Neural cell (in vitro differentiated cells): Measurements from ENCODE around the gene AFDN. TPM values are rescaled to one million over a fixed set of nuclear protein-coding genes. Genes with fewer than 3 reads are reported as not detected.

Source experiments
- H2AFZ ChIP-seq: fragments of 200-600, 300-800 bp; sonication (generic), shearing (Covaris generic); 2 replicates; pipeline ENCODE4 v1.6.0; 2014; ENCODE audit warnings: low read depth, mild to moderate bottlenecking, antibody characterized with exemption, low read length, moderate library complexity
- H3F3A ChIP-seq: fragments of 200-600 bp; shearing (Covaris generic); 2 replicates; pipeline ENCODE4 v1.6.1; 2016; ENCODE audit warnings: mild to moderate bottlenecking, moderate library complexity, mixed read lengths, antibody characterized with exemption, low read length; ENCODE audit not compliant: insufficient read depth, poor library complexity, severe bottlenecking
- H3K27ac ChIP-seq: fragments of 200-600, 300-800 bp; sonication (generic), shearing (Covaris generic); 2 replicates; pipeline ENCODE4 v1.5.1; 2014; ENCODE audit warnings: mild to moderate bottlenecking, low read length, moderate library complexity
- H3K27me3 ChIP-seq: fragments of 300-800, 200-600 bp; sonication (generic), shearing (Covaris generic); 2 replicates; pipeline ENCODE4 v1.6.0; 2014; ENCODE audit warnings: mild to moderate bottlenecking, low read depth, low read length, moderate library complexity; ENCODE audit not compliant: insufficient read depth
- H3K36me3 ChIP-seq: fragments of 300-800, 200-600 bp; sonication (generic), shearing (Covaris generic); 2 replicates; pipeline ENCODE4 v1.5.1; 2014; ENCODE audit warnings: mild to moderate bottlenecking, antibody characterized with exemption, low read length, moderate library complexity; ENCODE audit not compliant: insufficient read depth
- H3K4me2 ChIP-seq: fragments of 300-800, 200-600 bp; sonication (generic), shearing (Covaris generic); 2 replicates; pipeline ENCODE4 v1.6.0; 2014; ENCODE audit warnings: mild to moderate bottlenecking, low read length
- H3K4me3 ChIP-seq: fragments of 300-800, 200-600 bp; sonication (generic), shearing (Covaris generic); 2 replicates; pipeline ENCODE4 v1.5.1; 2014; ENCODE audit warnings: mild to moderate bottlenecking, low read length, moderate library complexity
- H3K79me2 ChIP-seq: fragments of 200-600 bp; shearing (Covaris generic); replicated peaks from 2 replicates; pipeline ENCODE4 v1.6.0; 2014; ENCODE audit warnings: mild to moderate bottlenecking, low read length, moderate library complexity; ENCODE audit not compliant: insufficient read depth
- H3K9ac ChIP-seq: fragments of 300-800, 200-600 bp; sonication (generic), shearing (Covaris generic); 2 replicates; pipeline ENCODE4 v1.6.1; 2016; ENCODE audit warnings: mild to moderate bottlenecking, low read length, mixed read lengths
- H3K9me2 ChIP-seq: fragments of 200-600 bp; shearing (Covaris generic); 2 replicates; pipeline ENCODE4 v1.6.1; 2016; ENCODE audit warnings: mild to moderate bottlenecking, low read length, mixed read lengths; ENCODE audit not compliant: insufficient read depth
- H3K9me3 ChIP-seq: fragments of 200-600, 300-800 bp; sonication (generic), shearing (Covaris generic); 2 replicates; pipeline ENCODE4 v1.6.1; 2016; ENCODE audit warnings: mild to moderate bottlenecking, mixed run types, low read length, moderate library complexity, mixed read lengths
- H4K20me1 ChIP-seq: fragments of 200-600 bp; shearing (Covaris generic); 2 replicates; pipeline ENCODE4 v1.6.1; 2016; ENCODE audit warnings: mild to moderate bottlenecking, mixed run types; ENCODE audit not compliant: insufficient read depth
- CTCF ChIP-seq: fragments of 450-650 bp; IDR thresholded peaks from 2 replicates; pipeline ENCODE4 v1.5.1; 2014; ENCODE audit warnings: antibody characterized with exemption, mild to moderate bottlenecking, moderate library complexity; ENCODE audit not compliant: poor library complexity, severe bottlenecking
- EP300 ChIP-seq: fragments of 450-650 bp; conservative IDR thresholded peaks from 2 replicates; pipeline ENCODE4 v1.6.1; 2014; ENCODE audit warnings: antibody characterized with exemption, mild to moderate bottlenecking, moderate library complexity; ENCODE audit not compliant: poor library complexity, severe bottlenecking
- EZH2 ChIP-seq: fragments of 200-600, 300-800 bp; shearing (Covaris generic), sonication (generic); IDR thresholded peaks from 2 replicates; pipeline ENCODE4 v1.6.1; 2014; ENCODE audit warnings: antibody characterized with exemption, low read length, borderline replicate concordance, mild to moderate bottlenecking; ENCODE audit not compliant: insufficient read depth, poor library complexity, severe bottlenecking
- MXI1 ChIP-seq: fragments of 450-650 bp; conservative IDR thresholded peaks from 2 replicates; pipeline ENCODE4 v1.6.1; 2014; ENCODE audit warnings: antibody characterized with exemption, mild to moderate bottlenecking; ENCODE audit not compliant: poor library complexity, severe bottlenecking
- POLR2AphosphoS5 ChIP-seq: IDR thresholded peaks from 2 replicates; pipeline ENCODE4 v1.6.1; 2012
- RAD21 ChIP-seq: fragments of 450-650 bp; conservative IDR thresholded peaks from 2 replicates; pipeline ENCODE4 v1.6.1; 2014; ENCODE audit warnings: antibody characterized with exemption, mild to moderate bottlenecking, moderate library complexity
- REST ChIP-seq: IDR thresholded peaks from 2 replicates; pipeline ENCODE4 v1.6.1; 2012; ENCODE audit warnings: borderline replicate concordance
- SMC3 ChIP-seq: fragments of 450-650 bp; conservative IDR thresholded peaks from 2 replicates; pipeline ENCODE4 v1.6.1; 2014; ENCODE audit warnings: antibody characterized with exemption, mild to moderate bottlenecking, moderate library complexity; ENCODE audit not compliant: poor library complexity
- TAF1 ChIP-seq: IDR thresholded peaks from 2 replicates; pipeline ENCODE4 v1.6.1; 2012; ENCODE audit warnings: low read depth
- polyA plus RNA-seq: library from polyadenylated mRNA; depleted of rRNA; stranded (reverse); fragments of >200 nt; gene quantifications from 2 replicates; pipeline ENCODE4 v1.2.3, GENCODE V29; 2014

AFDN gene
- polyA plus RNA-seq, 1 donor from 2014 or later, result 193 TPM

GRCh38 chr6:167779129-167779992 is 47.4 kb upstream of the AFDN start:
- Histone ChIP-seq H3K4me2 (no peak overlapping the region), H3K9ac (no peak overlapping the region), H3K36me3 (no peaks in the 10 kb centered on the region), H3K9me3 (no peaks in the 10 kb centered on the region), H3K9me2 (no peaks in the 10 kb centered on the region), H3F3A (no peaks in the 10 kb centered on the region), H3K27ac (no peak overlapping the region), H2AFZ (no peak overlapping the region), H3K79me2 (no peaks in the 10 kb centered on the region), H3K4me3 (no peak overlapping the region), H4K20me1 (no peaks in the 10 kb centered on the region), H3K27me3 (no peaks in the 10 kb centered on the region)
- no peak for TF ChIP-seq SMC3
- TF ChIP-seq EP300, result no peak
- TF ChIP-seq RAD21, result no peak
- no peak for TF ChIP-seq TAF1
- TF ChIP-seq MXI1, result no peak
- no peak for TF ChIP-seq REST
- TF ChIP-seq EZH2, result no peak
- TF ChIP-seq CTCF, result no peak
- no peak for TF ChIP-seq POLR2AphosphoS5

GRCh38 chr6:167779993-167780655 is 46.6 kb upstream of the AFDN start:
- TF ChIP-seq POLR2AphosphoS5 (no peak), EP300 (no peak), RAD21 (no peak), EZH2 (no peak), MXI1 (no peak), CTCF (no peak), TAF1 (no peak), REST (no peak), SMC3 (no peak)
- H3K4me2 ChIP-seq, result no peak overlapping the region
- no peak overlapping the region for H3K4me3 ChIP-seq
- H3K27me3 ChIP-seq, result no peaks in the 10 kb centered on the region
- H2AFZ ChIP-seq, result no peak overlapping the region
- no peaks in the 10 kb centered on the region for H3K79me2 ChIP-seq
- H3K9me3 ChIP-seq, result no peaks in the 10 kb centered on the region
- no peak overlapping the region for H3K27ac ChIP-seq
- no peak overlapping the region for H3K9ac ChIP-seq
- H3K36me3 ChIP-seq, result no peaks in the 10 kb centered on the region
- H4K20me1 ChIP-seq, result no peaks in the 10 kb centered on the region
- H3F3A ChIP-seq, result no peaks in the 10 kb centered on the region
- no peaks in the 10 kb centered on the region for H3K9me2 ChIP-seq
